ENCODE data around the gene EMB.
"Not testable (repeated sequence)": the region's sequence is repeated elsewhere in the genome, so short reads cannot be mapped to it uniquely, and the experiment has no call there.

EMB gene

GRCh38 chr5:50435168-50435567 lies 5.9 kb downstream of the EMB start:
- no peak overlapping the region for H3K4me3 ChIP-seq (ENCODE audit: low read depth, low read length)
- CTCF ChIA-PET, result no interaction called here
- POLR2A ChIA-PET, result no interaction called here
- no peak for TF ChIP-seq CTCF (IDR thresholded peaks at IDR 0.05; ENCODE audit: insufficient read depth, low read length, missing control alignments)
- DNase-seq (ENCODE audit: low read depth, low spot score), result no peak

GRCh38 chr5:50431133-50431904 lies 9.8 kb downstream of the EMB start:
- POLR2A ChIA-PET; H3K4me3 ChIP-seq (ENCODE audit: low read depth, low read length); CTCF ChIA-PET; DNase-seq (ENCODE audit: low read depth, low spot score): not testable (repeated sequence)

- H3K4me3 ChIP-seq (ENCODE audit: low read depth, low read length); DNase-seq (ENCODE audit: low read depth, low spot score); POLR2A ChIA-PET: not testable (repeated sequence)
- CTCF ChIA-PET, result interaction anchor here (0.6 kb wide), 1 partner anchor 23 kb away, joined by 3 read pairs; no protein-coding TSS in a partner anchor
These were observed 17.8 kb downstream of the EMB start for GRCh38 chr5:50423100-50423799.

GRCh38 chr5:50421184-50421950 lies 19.7 kb downstream of the EMB start:
- H3K4me3 ChIP-seq (ENCODE audit: low read depth, low read length); POLR2A ChIA-PET; CTCF ChIA-PET; DNase-seq (ENCODE audit: low read depth, low spot score): not testable (repeated sequence)

GRCh38 chr5:50420343-50420935 lies 20.6 kb downstream of the EMB start:
- no peak for TF ChIP-seq CTCF (IDR thresholded peaks at IDR 0.05; ENCODE audit: insufficient read depth, low read length, missing control alignments)
- H3K4me3 ChIP-seq (ENCODE audit: low read depth, low read length), result no peak overlapping the region
- POLR2A ChIA-PET, result no interaction called here
- no peak for DNase-seq (ENCODE audit: low read depth, low spot score)
- CTCF ChIA-PET, result no interaction called here

- CTCF ChIA-PET, POLR2A ChIA-PET: not testable (repeated sequence)
These were observed 21.4 kb downstream of the EMB start for GRCh38 chr5:50419656-50420055.

GRCh38 chr5:50416637-50417036 lies 24.5 kb downstream of the EMB start:
- DNase-seq (ENCODE audit: low read depth, low spot score); POLR2A ChIA-PET; H3K4me3 ChIP-seq (ENCODE audit: low read depth, low read length); CTCF ChIA-PET: not testable (repeated sequence)

More at GRCh38 chr5:50419656-50420055, 21.4 kb downstream of the EMB start:
- not testable (repeated sequence) for DNase-seq (ENCODE audit: low read depth, low spot score); H3K4me3 ChIP-seq (ENCODE audit: low read depth, low read length)

GRCh38 chr5:50415912-50416311 lies 25.2 kb downstream of the EMB start:
- CTCF ChIA-PET, result no interaction called here
- POLR2A ChIA-PET, result no interaction called here
- TF ChIP-seq CTCF (IDR thresholded peaks at IDR 0.05; ENCODE audit: insufficient read depth, low read length, missing control alignments), result no peak
- H3K4me3 ChIP-seq (ENCODE audit: low read depth, low read length), result no peak overlapping the region
- DNase-seq (ENCODE audit: low read depth, low spot score), result no peak

- CTCF ChIA-PET; H3K4me3 ChIP-seq (ENCODE audit: low read depth, low read length); POLR2A ChIA-PET; DNase-seq (ENCODE audit: low read depth, low spot score): not testable (repeated sequence)
These were observed 30.2 kb downstream of the EMB start for GRCh38 chr5:50410932-50411331.

Data from AG04449 (cell line).